Measurements from ENCODE around the gene XIRP2. TPM values are rescaled to one million over a fixed set of nuclear protein-coding genes. Genes with fewer than 3 reads are reported as not detected.

Gene XIRP2
- total and polyA plus RNA-seq, 2 of the 13 experiments (the other 11 are each of a cell fraction or from before 2014, with no cell fraction given): 0.04 to 0.05 TPM

DNA sequence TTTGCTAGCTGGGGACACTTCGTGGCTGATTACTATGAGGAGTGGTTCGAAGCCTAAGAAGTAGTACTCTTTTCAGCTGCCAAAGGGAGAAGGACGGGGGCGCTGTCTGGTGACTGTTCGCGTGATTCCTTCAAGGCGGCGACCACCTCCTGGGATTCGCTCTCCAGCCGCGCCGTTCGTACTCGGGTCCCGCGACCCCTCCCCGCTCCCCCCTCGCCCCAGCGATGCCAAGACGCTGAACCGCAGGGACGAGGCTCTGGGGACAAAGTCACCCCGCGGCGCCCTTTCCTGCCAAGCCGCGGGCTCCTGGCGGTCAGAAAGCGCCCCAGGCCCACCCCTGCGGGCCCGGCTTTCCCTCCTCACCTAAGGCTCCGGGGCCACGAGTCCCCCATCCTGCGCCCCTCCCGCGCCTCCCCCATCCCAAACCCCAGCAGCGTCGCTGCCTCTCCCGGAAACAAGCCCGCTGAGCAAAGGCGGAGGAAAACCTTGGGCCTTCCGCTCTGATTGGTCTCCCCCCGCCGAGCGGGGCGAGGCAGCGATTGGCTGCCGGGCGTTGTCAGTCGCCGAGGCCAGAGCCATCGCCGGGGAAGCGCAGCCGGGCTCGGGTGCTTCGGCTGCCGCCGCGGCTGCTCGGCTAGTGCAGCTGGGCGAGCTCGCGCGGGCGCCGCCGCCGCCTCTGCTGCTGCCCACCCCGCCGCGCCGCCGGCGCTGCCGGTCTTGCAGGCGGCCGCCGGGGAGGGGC is 404.3 kb downstream of the XIRP2 start, which contains the start of gene B3GALT1 (continued):
- TF ChIP-seq, protein P1, sequence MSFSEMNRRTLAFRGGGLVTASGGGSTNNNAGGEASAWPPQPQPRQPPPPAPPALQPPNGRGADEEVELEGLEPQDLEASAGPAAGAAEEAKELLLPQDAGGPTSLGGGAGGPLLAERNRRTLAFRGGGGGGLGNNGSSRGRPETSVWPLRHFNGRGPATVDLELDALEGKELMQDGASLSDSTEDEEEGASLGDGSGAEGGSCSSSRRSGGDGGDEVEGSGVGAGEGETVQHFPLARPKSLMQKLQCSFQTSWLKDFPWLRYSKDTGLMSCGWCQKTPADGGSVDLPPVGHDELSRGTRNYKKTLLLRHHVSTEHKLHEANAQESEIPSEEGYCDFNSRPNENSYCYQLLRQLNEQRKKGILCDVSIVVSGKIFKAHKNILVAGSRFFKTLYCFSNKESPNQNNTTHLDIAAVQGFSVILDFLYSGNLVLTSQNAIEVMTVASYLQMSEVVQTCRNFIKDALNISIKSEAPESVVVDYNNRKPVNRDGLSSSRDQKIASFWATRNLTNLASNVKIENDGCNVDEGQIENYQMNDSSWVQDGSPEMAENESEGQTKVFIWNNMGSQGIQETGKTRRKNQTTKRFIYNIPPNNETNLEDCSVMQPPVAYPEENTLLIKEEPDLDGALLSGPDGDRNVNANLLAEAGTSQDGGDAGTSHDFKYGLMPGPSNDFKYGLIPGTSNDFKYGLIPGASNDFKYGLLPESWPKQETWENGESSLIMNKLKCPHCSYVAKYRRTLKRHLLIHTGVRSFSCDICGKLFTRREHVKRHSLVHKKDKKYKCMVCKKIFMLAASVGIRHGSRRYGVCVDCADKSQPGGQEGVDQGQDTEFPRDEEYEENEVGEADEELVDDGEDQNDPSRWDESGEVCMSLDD (CRISPR knock-in tag; IDR thresholded peaks at IDR 0.05; ENCODE audit: borderline replicate concordance): 0 out of 2 replicates have a peak, but pooled peaks have one; percentile 29
- TF ChIP-seq PHF8 (CRISPR knock-in tag; IDR thresholded peaks at IDR 0.05): peak; percentile 66; the same call in 1 of the 2 replicates
- peak; percentile 49; the same call in 1 of the 2 replicates for TF ChIP-seq ZSCAN25 (CRISPR knock-in tag; IDR thresholded peaks at IDR 0.05)
- TF ChIP-seq ARID2 (CRISPR knock-in tag; IDR thresholded peaks at IDR 0.05; ENCODE audit: borderline replicate concordance): peak; percentile 79; the same call in 1 of the 2 replicates
- no peak for TF ChIP-seq NR2F6 (IDR thresholded peaks at IDR 0.05)
- no peak for TF ChIP-seq NR2F6 (CRISPR knock-in tag; IDR thresholded peaks at IDR 0.05)
- TF ChIP-seq ZNF44 (CRISPR knock-in tag; IDR thresholded peaks at IDR 0.05): 0 out of 2 replicates have a peak, but pooled peaks have one; percentile 55
- TF ChIP-seq THAP11 (CRISPR knock-in tag; IDR thresholded peaks at IDR 0.05): peak; percentile 24; the same call in 1 of the 2 replicates
- 0 out of 2 replicates have a peak, but pooled peaks have one; percentile 33 for TF ChIP-seq MTA1 (CRISPR knock-in tag; IDR thresholded peaks at IDR 0.05; ENCODE audit: borderline replicate concordance)
- TF ChIP-seq, protein P2, sequence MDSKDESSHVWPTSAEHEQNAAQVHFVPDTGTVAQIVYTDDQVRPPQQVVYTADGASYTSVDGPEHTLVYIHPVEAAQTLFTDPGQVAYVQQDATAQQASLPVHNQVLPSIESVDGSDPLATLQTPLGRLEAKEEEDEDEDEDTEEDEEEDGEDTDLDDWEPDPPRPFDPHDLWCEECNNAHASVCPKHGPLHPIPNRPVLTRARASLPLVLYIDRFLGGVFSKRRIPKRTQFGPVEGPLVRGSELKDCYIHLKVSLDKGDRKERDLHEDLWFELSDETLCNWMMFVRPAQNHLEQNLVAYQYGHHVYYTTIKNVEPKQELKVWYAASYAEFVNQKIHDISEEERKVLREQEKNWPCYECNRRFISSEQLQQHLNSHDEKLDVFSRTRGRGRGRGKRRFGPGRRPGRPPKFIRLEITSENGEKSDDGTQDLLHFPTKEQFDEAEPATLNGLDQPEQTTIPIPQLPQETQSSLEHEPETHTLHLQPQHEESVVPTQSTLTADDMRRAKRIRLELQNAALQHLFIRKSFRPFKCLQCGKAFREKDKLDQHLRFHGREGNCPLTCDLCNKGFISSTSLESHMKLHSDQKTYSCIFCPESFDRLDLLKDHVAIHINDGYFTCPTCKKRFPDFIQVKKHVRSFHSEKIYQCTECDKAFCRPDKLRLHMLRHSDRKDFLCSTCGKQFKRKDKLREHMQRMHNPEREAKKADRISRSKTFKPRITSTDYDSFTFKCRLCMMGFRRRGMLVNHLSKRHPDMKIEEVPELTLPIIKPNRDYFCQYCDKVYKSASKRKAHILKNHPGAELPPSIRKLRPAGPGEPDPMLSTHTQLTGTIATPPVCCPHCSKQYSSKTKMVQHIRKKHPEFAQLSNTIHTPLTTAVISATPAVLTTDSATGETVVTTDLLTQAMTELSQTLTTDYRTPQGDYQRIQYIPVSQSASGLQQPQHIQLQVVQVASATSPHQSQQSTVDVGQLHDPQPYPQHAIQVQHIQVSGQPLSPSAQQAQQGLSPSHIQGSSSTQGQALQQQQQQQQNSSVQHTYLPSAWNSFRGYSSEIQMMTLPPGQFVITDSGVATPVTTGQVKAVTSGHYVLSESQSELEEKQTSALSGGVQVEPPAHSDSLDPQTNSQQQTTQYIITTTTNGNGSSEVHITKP (CRISPR knock-in tag; IDR thresholded peaks at IDR 0.05; ENCODE audit: low read depth): no peak
- peak; percentile 26; the same call in 1 of the 2 replicates for TF ChIP-seq BORCS8-MEF2B (CRISPR knock-in tag; IDR thresholded peaks at IDR 0.05)
- 0 out of 2 replicates have a peak, but pooled peaks have one; percentile 21 for TF ChIP-seq MIXL1 (CRISPR knock-in tag; IDR thresholded peaks at IDR 0.05)
- TF ChIP-seq, protein P3, sequence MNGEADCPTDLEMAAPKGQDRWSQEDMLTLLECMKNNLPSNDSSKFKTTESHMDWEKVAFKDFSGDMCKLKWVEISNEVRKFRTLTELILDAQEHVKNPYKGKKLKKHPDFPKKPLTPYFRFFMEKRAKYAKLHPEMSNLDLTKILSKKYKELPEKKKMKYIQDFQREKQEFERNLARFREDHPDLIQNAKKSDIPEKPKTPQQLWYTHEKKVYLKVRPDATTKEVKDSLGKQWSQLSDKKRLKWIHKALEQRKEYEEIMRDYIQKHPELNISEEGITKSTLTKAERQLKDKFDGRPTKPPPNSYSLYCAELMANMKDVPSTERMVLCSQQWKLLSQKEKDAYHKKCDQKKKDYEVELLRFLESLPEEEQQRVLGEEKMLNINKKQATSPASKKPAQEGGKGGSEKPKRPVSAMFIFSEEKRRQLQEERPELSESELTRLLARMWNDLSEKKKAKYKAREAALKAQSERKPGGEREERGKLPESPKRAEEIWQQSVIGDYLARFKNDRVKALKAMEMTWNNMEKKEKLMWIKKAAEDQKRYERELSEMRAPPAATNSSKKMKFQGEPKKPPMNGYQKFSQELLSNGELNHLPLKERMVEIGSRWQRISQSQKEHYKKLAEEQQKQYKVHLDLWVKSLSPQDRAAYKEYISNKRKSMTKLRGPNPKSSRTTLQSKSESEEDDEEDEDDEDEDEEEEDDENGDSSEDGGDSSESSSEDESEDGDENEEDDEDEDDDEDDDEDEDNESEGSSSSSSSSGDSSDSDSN (CRISPR knock-in tag; IDR thresholded peaks at IDR 0.05): peak; percentile 91; the same call in 1 of the 2 replicates
- peak; percentile 90 for TF ChIP-seq SKI (IDR thresholded peaks at IDR 0.05; ENCODE audit: partially characterized antibody)
- TF ChIP-seq ZBTB7B (CRISPR knock-in tag; IDR thresholded peaks at IDR 0.05): peak; percentile 61; the same call in 1 of the 2 replicates
- TF ChIP-seq FOSL2 (CRISPR knock-in tag; IDR thresholded peaks at IDR 0.05): no peak
- TF ChIP-seq REPIN1 (CRISPR knock-in tag; IDR thresholded peaks at IDR 0.05; ENCODE audit: borderline replicate concordance, low read depth): 0 out of 2 replicates have a peak, but pooled peaks have one; percentile 48
- no peak for TF ChIP-seq KLF12 (CRISPR knock-in tag; IDR thresholded peaks at IDR 0.05; ENCODE audit: borderline replicate concordance)
- TF ChIP-seq, protein P4, sequence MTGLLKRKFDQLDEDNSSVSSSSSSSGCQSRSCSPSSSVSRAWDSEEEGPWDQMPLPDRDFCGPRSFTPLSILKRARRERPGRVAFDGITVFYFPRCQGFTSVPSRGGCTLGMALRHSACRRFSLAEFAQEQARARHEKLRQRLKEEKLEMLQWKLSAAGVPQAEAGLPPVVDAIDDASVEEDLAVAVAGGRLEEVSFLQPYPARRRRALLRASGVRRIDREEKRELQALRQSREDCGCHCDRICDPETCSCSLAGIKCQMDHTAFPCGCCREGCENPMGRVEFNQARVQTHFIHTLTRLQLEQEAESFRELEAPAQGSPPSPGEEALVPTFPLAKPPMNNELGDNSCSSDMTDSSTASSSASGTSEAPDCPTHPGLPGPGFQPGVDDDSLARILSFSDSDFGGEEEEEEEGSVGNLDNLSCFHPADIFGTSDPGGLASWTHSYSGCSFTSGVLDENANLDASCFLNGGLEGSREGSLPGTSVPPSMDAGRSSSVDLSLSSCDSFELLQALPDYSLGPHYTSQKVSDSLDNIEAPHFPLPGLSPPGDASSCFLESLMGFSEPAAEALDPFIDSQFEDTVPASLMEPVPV (CRISPR knock-in tag; IDR thresholded peaks at IDR 0.05): peak; percentile 71; the same call in 1 of the 2 replicates
